Neuronal stem cell (in vitro differentiated cells): Measurements from ENCODE around the gene RNF138.

Experiments used
- DNase-seq: peaks from one replicate; pipeline ENCODE4 v3.0.0-alpha.2; 2013; ENCODE audit warnings: low spot score
- H2AFZ ChIP-seq: one replicate; pipeline ENCODE4 v1.6.1; 2013; ENCODE audit warnings: mild to moderate bottlenecking, low read length, inconsistent platforms
- H2AK5ac ChIP-seq: 2 replicates; pipeline ENCODE4 v1.6.1; 2013; ENCODE audit warnings: low read depth, mild to moderate bottlenecking, inconsistent platforms, low read length, moderate library complexity, mixed read lengths
- H2BK120ac ChIP-seq: 2 replicates; pipeline ENCODE4 v1.6.1; 2013; ENCODE audit warnings: low read depth, mild to moderate bottlenecking, inconsistent platforms, low read length, moderate library complexity, mixed read lengths
- H2BK12ac ChIP-seq: one replicate; pipeline ENCODE4 v1.6.1; 2013; ENCODE audit warnings: low read length, inconsistent platforms
- H2BK15ac ChIP-seq: 2 replicates; pipeline ENCODE4 v1.6.1; 2013; ENCODE audit warnings: mild to moderate bottlenecking, low read length, inconsistent platforms, mixed read lengths
- H2BK5ac ChIP-seq: one replicate; pipeline ENCODE4 v1.6.1; 2013; ENCODE audit warnings: inconsistent platforms, mild to moderate bottlenecking, low read length, moderate library complexity
- H3K14ac ChIP-seq: one replicate; pipeline ENCODE4 v1.6.1; 2013; ENCODE audit warnings: low read length, inconsistent platforms
- H3K18ac ChIP-seq: 2 replicates; pipeline ENCODE4 v1.6.1; 2013; ENCODE audit warnings: low read length, inconsistent platforms
- H3K23ac ChIP-seq: 2 replicates; pipeline ENCODE4 v1.6.1; 2013; ENCODE audit warnings: low read depth, mild to moderate bottlenecking, mixed read lengths, low read length, inconsistent platforms; ENCODE audit not compliant: poor library complexity
- H3K27ac ChIP-seq: replicated peaks from 3 replicates; pipeline ENCODE4 v1.5.1; 2013; ENCODE audit warnings: low read length, inconsistent platforms
- H3K27me3 ChIP-seq, 3 experiments: 2 replicates each; pipeline ENCODE4 v1.6.1; 2013; ENCODE audit warnings: low read length in 3 of 3, mild to moderate bottlenecking in 2 of 3, inconsistent platforms in 1 of 3, low read depth in 1 of 3, mixed read lengths in 1 of 3, moderate library complexity in 1 of 3; ENCODE audit not compliant: control insufficient read depth in 3 of 3, insufficient read depth in 3 of 3
- H3K36me3 ChIP-seq, 2 donors: replicated peaks in 1 of 2; 2 replicates each; pipeline ENCODE4 v1.6.1; 2013; ENCODE audit warnings: low read length in 2 of 2; ENCODE audit not compliant: control insufficient read depth in 2 of 2, insufficient read depth in 2 of 2
- H3K4ac ChIP-seq: 2 replicates; pipeline ENCODE4 v1.6.1; 2013; ENCODE audit warnings: inconsistent platforms, mild to moderate bottlenecking, low read length, moderate library complexity
- H3K4me1 ChIP-seq, 2 donors: 1 replicate in 1 of 2; 2 replicates in 1 of 2; pipeline ENCODE4 v1.6.1; 2013; ENCODE audit warnings: low read length in 2 of 2, low read depth in 1 of 2; ENCODE audit not compliant: control insufficient read depth in 2 of 2, insufficient read depth in 1 of 2
- H3K4me2 ChIP-seq: one replicate; pipeline ENCODE4 v1.6.1; 2013; ENCODE audit warnings: mild to moderate bottlenecking, low read length, inconsistent platforms; ENCODE audit not compliant: insufficient read depth, poor library complexity, severe bottlenecking
- H3K4me3 ChIP-seq, 2 donors: 2 replicates each; pipeline ENCODE4 v1.5.1; 2013; ENCODE audit warnings: low read length in 2 of 2, mild to moderate bottlenecking in 2 of 2, inconsistent platforms in 1 of 2, moderate library complexity in 1 of 2
- H3K79me1 ChIP-seq: one replicate; pipeline ENCODE4 v1.6.1; 2013; ENCODE audit warnings: low read depth, mild to moderate bottlenecking, inconsistent platforms, low read length, moderate library complexity
- H3K9ac ChIP-seq: one replicate; pipeline ENCODE4 v1.6.1; 2013; ENCODE audit warnings: mild to moderate bottlenecking, low read depth, low read length, inconsistent platforms; ENCODE audit not compliant: poor library complexity
- H3K9me3 ChIP-seq, 2 donors: replicated peaks in 1 of 2; 2 replicates each; pipeline versions ENCODE3 to v1.6.1; 2013; ENCODE audit warnings: low read length in 2 of 2, mild to moderate bottlenecking in 2 of 2, inconsistent platforms in 1 of 2, low read depth in 1 of 2, mixed read lengths in 1 of 2, moderate library complexity in 1 of 2; ENCODE audit not compliant: control insufficient read depth in 2 of 2, insufficient read depth in 1 of 2
- H4K8ac ChIP-seq: one replicate; pipeline ENCODE4 v1.6.1; 2013; ENCODE audit warnings: low read depth, mild to moderate bottlenecking, inconsistent platforms, low read length, moderate library complexity
- H4K91ac ChIP-seq: one replicate; pipeline ENCODE4 v1.6.1; 2013; ENCODE audit warnings: low read length, low read depth, mild to moderate bottlenecking, inconsistent platforms; ENCODE audit not compliant: poor library complexity
- WGBS, 2 donors: extraction: QIAGEN DNeasy Blood & Tissue Kit; methylation state at CpG; one replicate each; pipeline ENCODE4 v1.1.7; 2013; ENCODE audit warnings: missing lambda C conversion rate in 2 of 2, mixed read lengths in 1 of 2; ENCODE audit not compliant: insufficient read length in 2 of 2, insufficient replicate concordance in 1 of 2; ENCODE audit errors: extremely low coverage in 2 of 2; 5-methylcytosine and 5-hydroxymethylcytosine counted together

Gene RNF138

GRCh38 chr18:32095192-32095899, 3.7 kb downstream of the RNF138 start:
- Histone ChIP-seq H2BK15ac (no peak overlapping the region), H3K4me2 (no peak overlapping the region), H3K4me1 (peaks cover 2% of the 10 kb centered on the region in 2 donors), H3K23ac (no peak overlapping the region), H2AFZ (no peak overlapping the region), H3K14ac (no peak overlapping the region), H4K91ac (no peak overlapping the region), H3K4me3 (no peak overlapping the region), H3K18ac (no peak overlapping the region), H3K9me3 (peaks cover 0 to 4% of the 10 kb centered on the region in 2 donors), H3K36me3 (peaks cover 0 to 56% of the 10 kb centered on the region in 2 donors), H3K4ac (no peak overlapping the region), H2BK120ac (no peak overlapping the region), H2AK5ac (no peak overlapping the region), H4K8ac (no peak overlapping the region), H3K9ac (no peak overlapping the region), H3K27me3 (no peaks in the 10 kb centered on the region), H2BK12ac (no peak overlapping the region), H2BK5ac (no peak overlapping the region), H3K79me1 (no peaks in the 10 kb centered on the region), H3K27ac (no peak overlapping the region)
- no CpG with 5 or more reads among the region's 7 CpGs for WGBS, 2 donors
- DNase-seq, result no peak

GRCh38 chr18:32095900-32096229, 4.2 kb downstream of the RNF138 start:
- Histone ChIP-seq H3K23ac (no peak overlapping the region), H2BK120ac (no peak overlapping the region), H2AFZ (no peak overlapping the region), H3K27ac (no peak overlapping the region), H3K4me1 (peaks cover 2% of the 10 kb centered on the region in 2 donors), H3K79me1 (no peaks in the 10 kb centered on the region), H4K91ac (no peak overlapping the region), H3K4me2 (no peak overlapping the region), H3K4ac (no peak overlapping the region), H2BK15ac (no peak overlapping the region), H3K18ac (no peak overlapping the region), H4K8ac (no peak overlapping the region), H2BK12ac (no peak overlapping the region), H2BK5ac (no peak overlapping the region), H3K9me3 (peaks cover 0 to 4% of the 10 kb centered on the region in 2 donors), H3K27me3 (no peaks in the 10 kb centered on the region), H2AK5ac (no peak overlapping the region), H3K36me3 (peaks cover 0 to 60% of the 10 kb centered on the region in 2 donors), H3K4me3 (no peak overlapping the region), H3K14ac (no peak overlapping the region), H3K9ac (no peak overlapping the region)
- no CpG with 5 or more reads among the region's 4 CpGs for WGBS, 2 donors
- no peak for DNase-seq

- Histone ChIP-seq H3K36me3 (peaks cover 0 to 67% of the 10 kb centered on the region in 2 donors), H3K4me1 (peaks cover 2% of the 10 kb centered on the region in 2 donors), H3K27ac (no peak overlapping the region), H4K91ac (no peak overlapping the region), H3K27me3 (no peaks in the 10 kb centered on the region), H3K14ac (no peak overlapping the region), H3K79me1 (no peaks in the 10 kb centered on the region), H3K4me3 (no peak overlapping the region), H2BK5ac (no peak overlapping the region), H3K9me3 (peaks cover 0 to 7% of the 10 kb centered on the region in 2 donors), H2BK12ac (no peak overlapping the region), H2AK5ac (no peak overlapping the region), H3K4ac (no peak overlapping the region), H3K9ac (no peak overlapping the region), H3K4me2 (no peak overlapping the region), H2BK120ac (no peak overlapping the region), H2AFZ (no peak overlapping the region), H3K23ac (no peak overlapping the region), H2BK15ac (no peak overlapping the region), H3K18ac (no peak overlapping the region), H4K8ac (no peak overlapping the region)
- WGBS, 2 donors, result no CpG with 5 or more reads among the region's 2 CpGs
- DNase-seq, result no peak
Observed at GRCh38 chr18:32096946-32097345, 5.3 kb downstream of the RNF138 start.

- no peak for DNase-seq
- Histone ChIP-seq H2AK5ac (no peak overlapping the region), H3K4me2 (no peak overlapping the region), H2AFZ (no peak overlapping the region), H3K27ac (no peak overlapping the region), H3K18ac (no peak overlapping the region), H2BK12ac (no peak overlapping the region), H2BK120ac (no peak overlapping the region), H3K4me1 (no peaks in the 10 kb centered on the region), H4K91ac (no peak overlapping the region), H3K23ac (no peak overlapping the region), H2BK5ac (no peak overlapping the region), H3K4ac (no peak overlapping the region), H3K36me3 (peaks cover 0 to 72% of the 10 kb centered on the region in 2 donors), H2BK15ac (no peak overlapping the region), H3K27me3 (no peaks in the 10 kb centered on the region), H3K14ac (no peak overlapping the region), H3K79me1 (no peaks in the 10 kb centered on the region), H3K9ac (no peak overlapping the region), H4K8ac (no peak overlapping the region), H3K9me3 (peaks cover 0 to 14% of the 10 kb centered on the region in 2 donors), H3K4me3 (no peak overlapping the region)
- no CpG with 5 or more reads among the region's 2 CpGs for WGBS, 2 donors
Observed at GRCh38 chr18:32104516-32104915, 12.8 kb downstream of the RNF138 start.
